Peyer's patch (tissue), 4 donors: ENCODE data around the gene PTPRE. TPM values are rescaled to one million over a fixed set of nuclear protein-coding genes. Genes with fewer than 3 reads are reported as not detected.

Experiments used
- DNase-seq, 3 donors: peaks; one replicate each; pipeline ENCODE4 v3.0.0-alpha.2; 2017 to 2019
- H3K27ac ChIP-seq, 4 donors: fragments of 200-600 bp; sonication (generic); one replicate each; pipeline ENCODE4 v1.5.1; 2016 to 2019
- H3K27me3 ChIP-seq, 2 donors: fragments of 200-600 bp; sonication (generic); one replicate each; pipeline ENCODE4 v1.5.1; 2019
- H3K36me3 ChIP-seq, 3 donors: fragments of 200-600 bp; sonication (generic); one replicate each; pipeline ENCODE4 v1.5.1; 2016 to 2019
- H3K4me1 ChIP-seq, 4 donors: fragments of 200-600 bp; sonication (generic); one replicate each; pipeline ENCODE4 v1.5.1; 2016 to 2019
- H3K4me3 ChIP-seq, 4 donors: fragments of 200-600 bp; sonication (generic); 1 replicate in 3 of 4; 2 replicates in 1 of 4; pipeline ENCODE4 v1.5.1; 2016 to 2019; ENCODE audit warnings: mild to moderate bottlenecking in 1 of 4
- H3K9me3 ChIP-seq, 4 donors: fragments of 200-600 bp; sonication (generic); one replicate each; pipeline ENCODE4 v1.5.1; 2016 to 2019; ENCODE audit warnings: mild to moderate bottlenecking in 1 of 4
- CTCF ChIP-seq, 6 experiments: fragments of 450-650 bp in 4 of 6; fragments of 200-600 bp in 2 of 6; sonication (generic) in 1 of 6; IDR thresholded peaks; one replicate each; pipeline ENCODE4 v1.5.1; 2017 to 2019; ENCODE audit warnings: antibody characterized with exemption in 6 of 6, mild to moderate bottlenecking in 3 of 6, moderate library complexity in 1 of 6
- POLR2A ChIP-seq, 2 donors: fragments of 450-650 bp; IDR thresholded peaks; one replicate each; pipeline ENCODE4 v1.5.1; 2017; ENCODE audit warnings: antibody characterized with exemption in 2 of 2, mild to moderate bottlenecking in 2 of 2, moderate library complexity in 2 of 2
- total RNA-seq, 4 donors: library from RNA; depleted of rRNA; stranded (reverse); fragments of >200 nt; gene quantifications; one replicate each; pipeline ENCODE4 v1.1.0, GENCODE V29; 2016

The PTPRE gene
- total RNA-seq, 4 donors from 2014 or later, result 24.0 to 48.7 (median 35.4) TPM

GRCh38 chr10:128024426-128024825 lies 117.5 kb downstream of the PTPRE start:
- Histone ChIP-seq H3K27ac (no peak overlapping the region), H3K4me3 (no peak overlapping the region), H3K27me3 (no peaks in the 10 kb centered on the region), H3K4me1 (no peaks in the 10 kb centered on the region), H3K36me3 (no peaks in the 10 kb centered on the region), H3K9me3 (no peaks in the 10 kb centered on the region)
- no peak for TF ChIP-seq CTCF (IDR thresholded peaks at IDR 0.05)
- no peak for TF ChIP-seq POLR2A (IDR thresholded peaks at IDR 0.05)
- no peak for DNase-seq

GRCh38 chr10:128025437-128025836 lies 118.5 kb downstream of the PTPRE start:
- TF ChIP-seq POLR2A (IDR thresholded peaks at IDR 0.05) (no peak), CTCF (IDR thresholded peaks at IDR 0.05) (no peak)
- H3K27ac ChIP-seq, result no peak overlapping the region
- DNase-seq, result no peak

GRCh38 chr10:128025951-128026350 lies 119.0 kb downstream of the PTPRE start:
- Histone ChIP-seq H3K27me3 (no peaks in the 10 kb centered on the region), H3K27ac (no peak overlapping the region), H3K4me3 (no peak overlapping the region), H3K4me1 (no peaks in the 10 kb centered on the region), H3K9me3 (no peaks in the 10 kb centered on the region), H3K36me3 (no peaks in the 10 kb centered on the region)
- TF ChIP-seq POLR2A (IDR thresholded peaks at IDR 0.05) (no peak), CTCF (IDR thresholded peaks at IDR 0.05) (no peak)
- peak in 1 of 3 donors; percentile 27 for DNase-seq

More at GRCh38 chr10:128025437-128025836, 118.5 kb downstream of the PTPRE start:
- Histone ChIP-seq H3K4me1 (no peaks in the 10 kb centered on the region), H3K27me3 (no peaks in the 10 kb centered on the region), H3K4me3 (no peak overlapping the region), H3K36me3 (no peaks in the 10 kb centered on the region), H3K9me3 (no peaks in the 10 kb centered on the region)

- H3K27ac ChIP-seq, result no peak overlapping the region
Observed at GRCh38 chr10:128026615-128027300, 119.9 kb downstream of the PTPRE start.

GRCh38 chr10:128027306-128027705 lies 120.4 kb downstream of the PTPRE start:
- no peak overlapping the region for H3K27ac ChIP-seq
- H3K36me3 ChIP-seq, result no peaks in the 10 kb centered on the region
- TF ChIP-seq POLR2A (IDR thresholded peaks at IDR 0.05), result no peak
- TF ChIP-seq CTCF (IDR thresholded peaks at IDR 0.05), result no peak
- no peaks in the 10 kb centered on the region for H3K4me1 ChIP-seq
- no peak overlapping the region for H3K4me3 ChIP-seq
- H3K27me3 ChIP-seq, result no peaks in the 10 kb centered on the region
- no peaks in the 10 kb centered on the region for H3K9me3 ChIP-seq
- DNase-seq, result peak in 1 of 3 donors; percentile 29

More at GRCh38 chr10:128026615-128027300, 119.9 kb downstream of the PTPRE start:
- no peak for DNase-seq
- Histone ChIP-seq H3K9me3 (no peaks in the 10 kb centered on the region), H3K4me3 (no peak overlapping the region), H3K27me3 (no peaks in the 10 kb centered on the region), H3K36me3 (no peaks in the 10 kb centered on the region), H3K4me1 (no peaks in the 10 kb centered on the region)
- TF ChIP-seq CTCF (IDR thresholded peaks at IDR 0.05) (no peak), POLR2A (IDR thresholded peaks at IDR 0.05) (no peak)
